Measurements from ENCODE around the gene RAB19. TPM values are rescaled to one million over a fixed set of nuclear protein-coding genes. Genes with fewer than 3 reads are reported as not detected.

Gene RAB19
- polyA plus RNA-seq, 1 donor from 2014 or later, result not detected

DNA sequence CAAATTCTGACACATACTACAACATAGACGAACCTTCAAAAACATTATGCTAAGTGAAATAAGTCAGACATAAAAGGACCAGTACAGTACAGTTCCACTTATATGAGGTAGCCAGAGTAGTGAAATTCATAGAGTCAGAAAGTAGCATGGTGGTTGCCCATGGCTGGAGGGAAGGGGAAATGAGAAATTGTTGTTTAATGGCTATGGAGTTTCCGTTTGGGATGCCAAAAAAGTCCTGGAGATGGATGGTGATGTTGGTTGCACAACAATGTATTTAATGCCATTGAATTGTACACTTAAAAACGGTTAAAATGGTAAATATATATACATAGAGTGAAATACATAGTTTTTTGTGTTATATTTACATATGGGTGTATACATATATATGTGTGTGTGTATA, 3.5 kb upstream of the RAB19 start:
- Histone ChIP-seq H3K4me3 (ENCODE audit: low read length) (no peak overlapping the region), H3K4me2 (ENCODE audit: low read length) (no peak overlapping the region), H4K20me1 (ENCODE audit: insufficient read depth) (no peaks in the 10 kb centered on the region), H3K27me3 (ENCODE audit: insufficient read depth, low read depth, low read length) (peaks cover 3% of the 10 kb centered on the region), H3K79me2 (replicated peaks; ENCODE audit: insufficient read depth, low read length) (peaks cover 19% of the 10 kb centered on the region), H3K27ac (ENCODE audit: low read length) (no peak overlapping the region), H3K9me2 (ENCODE audit: insufficient read depth, low read length) (no peaks in the 10 kb centered on the region), H3K9me3 (ENCODE audit: low read length) (no peaks in the 10 kb centered on the region), H3F3A (ENCODE audit: insufficient read depth, low read length, poor library complexity, severe bottlenecking) (no peaks in the 10 kb centered on the region), H3K36me3 (ENCODE audit: insufficient read depth, low read length) (no peaks in the 10 kb centered on the region), H2AFZ (ENCODE audit: low read depth, low read length) (no peak overlapping the region), H3K9ac (ENCODE audit: low read length) (no peak overlapping the region)
- TF ChIP-seq EZH2 (IDR thresholded peaks at IDR 0.05; ENCODE audit: borderline replicate concordance, insufficient read depth, low read length, poor library complexity, severe bottlenecking), result no peak
- TF ChIP-seq, protein P1, sequence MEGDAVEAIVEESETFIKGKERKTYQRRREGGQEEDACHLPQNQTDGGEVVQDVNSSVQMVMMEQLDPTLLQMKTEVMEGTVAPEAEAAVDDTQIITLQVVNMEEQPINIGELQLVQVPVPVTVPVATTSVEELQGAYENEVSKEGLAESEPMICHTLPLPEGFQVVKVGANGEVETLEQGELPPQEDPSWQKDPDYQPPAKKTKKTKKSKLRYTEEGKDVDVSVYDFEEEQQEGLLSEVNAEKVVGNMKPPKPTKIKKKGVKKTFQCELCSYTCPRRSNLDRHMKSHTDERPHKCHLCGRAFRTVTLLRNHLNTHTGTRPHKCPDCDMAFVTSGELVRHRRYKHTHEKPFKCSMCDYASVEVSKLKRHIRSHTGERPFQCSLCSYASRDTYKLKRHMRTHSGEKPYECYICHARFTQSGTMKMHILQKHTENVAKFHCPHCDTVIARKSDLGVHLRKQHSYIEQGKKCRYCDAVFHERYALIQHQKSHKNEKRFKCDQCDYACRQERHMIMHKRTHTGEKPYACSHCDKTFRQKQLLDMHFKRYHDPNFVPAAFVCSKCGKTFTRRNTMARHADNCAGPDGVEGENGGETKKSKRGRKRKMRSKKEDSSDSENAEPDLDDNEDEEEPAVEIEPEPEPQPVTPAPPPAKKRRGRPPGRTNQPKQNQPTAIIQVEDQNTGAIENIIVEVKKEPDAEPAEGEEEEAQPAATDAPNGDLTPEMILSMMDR (IDR thresholded peaks at IDR 0.05; ENCODE audit: poor library complexity, severe bottlenecking), result no peak
- TF ChIP-seq, protein P2, sequence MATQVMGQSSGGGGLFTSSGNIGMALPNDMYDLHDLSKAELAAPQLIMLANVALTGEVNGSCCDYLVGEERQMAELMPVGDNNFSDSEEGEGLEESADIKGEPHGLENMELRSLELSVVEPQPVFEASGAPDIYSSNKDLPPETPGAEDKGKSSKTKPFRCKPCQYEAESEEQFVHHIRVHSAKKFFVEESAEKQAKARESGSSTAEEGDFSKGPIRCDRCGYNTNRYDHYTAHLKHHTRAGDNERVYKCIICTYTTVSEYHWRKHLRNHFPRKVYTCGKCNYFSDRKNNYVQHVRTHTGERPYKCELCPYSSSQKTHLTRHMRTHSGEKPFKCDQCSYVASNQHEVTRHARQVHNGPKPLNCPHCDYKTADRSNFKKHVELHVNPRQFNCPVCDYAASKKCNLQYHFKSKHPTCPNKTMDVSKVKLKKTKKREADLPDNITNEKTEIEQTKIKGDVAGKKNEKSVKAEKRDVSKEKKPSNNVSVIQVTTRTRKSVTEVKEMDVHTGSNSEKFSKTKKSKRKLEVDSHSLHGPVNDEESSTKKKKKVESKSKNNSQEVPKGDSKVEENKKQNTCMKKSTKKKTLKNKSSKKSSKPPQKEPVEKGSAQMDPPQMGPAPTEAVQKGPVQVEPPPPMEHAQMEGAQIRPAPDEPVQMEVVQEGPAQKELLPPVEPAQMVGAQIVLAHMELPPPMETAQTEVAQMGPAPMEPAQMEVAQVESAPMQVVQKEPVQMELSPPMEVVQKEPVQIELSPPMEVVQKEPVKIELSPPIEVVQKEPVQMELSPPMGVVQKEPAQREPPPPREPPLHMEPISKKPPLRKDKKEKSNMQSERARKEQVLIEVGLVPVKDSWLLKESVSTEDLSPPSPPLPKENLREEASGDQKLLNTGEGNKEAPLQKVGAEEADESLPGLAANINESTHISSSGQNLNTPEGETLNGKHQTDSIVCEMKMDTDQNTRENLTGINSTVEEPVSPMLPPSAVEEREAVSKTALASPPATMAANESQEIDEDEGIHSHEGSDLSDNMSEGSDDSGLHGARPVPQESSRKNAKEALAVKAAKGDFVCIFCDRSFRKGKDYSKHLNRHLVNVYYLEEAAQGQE (IDR thresholded peaks at IDR 0.05; ENCODE audit: borderline replicate concordance), result no peak
- TF ChIP-seq TAF1 (IDR thresholded peaks at IDR 0.05; ENCODE audit: low read depth), result no peak
- TF ChIP-seq POLR2AphosphoS5 (IDR thresholded peaks at IDR 0.05), result no peak
- TF ChIP-seq RAD21 (conservative IDR thresholded peaks at IDR 0.05), result no peak
- no peak for TF ChIP-seq SMC3 (conservative IDR thresholded peaks at IDR 0.05; ENCODE audit: poor library complexity)
- TF ChIP-seq EP300 (conservative IDR thresholded peaks at IDR 0.05; ENCODE audit: poor library complexity, severe bottlenecking), result no peak
- no peak for TF ChIP-seq MXI1 (conservative IDR thresholded peaks at IDR 0.05; ENCODE audit: poor library complexity, severe bottlenecking)

DNA sequence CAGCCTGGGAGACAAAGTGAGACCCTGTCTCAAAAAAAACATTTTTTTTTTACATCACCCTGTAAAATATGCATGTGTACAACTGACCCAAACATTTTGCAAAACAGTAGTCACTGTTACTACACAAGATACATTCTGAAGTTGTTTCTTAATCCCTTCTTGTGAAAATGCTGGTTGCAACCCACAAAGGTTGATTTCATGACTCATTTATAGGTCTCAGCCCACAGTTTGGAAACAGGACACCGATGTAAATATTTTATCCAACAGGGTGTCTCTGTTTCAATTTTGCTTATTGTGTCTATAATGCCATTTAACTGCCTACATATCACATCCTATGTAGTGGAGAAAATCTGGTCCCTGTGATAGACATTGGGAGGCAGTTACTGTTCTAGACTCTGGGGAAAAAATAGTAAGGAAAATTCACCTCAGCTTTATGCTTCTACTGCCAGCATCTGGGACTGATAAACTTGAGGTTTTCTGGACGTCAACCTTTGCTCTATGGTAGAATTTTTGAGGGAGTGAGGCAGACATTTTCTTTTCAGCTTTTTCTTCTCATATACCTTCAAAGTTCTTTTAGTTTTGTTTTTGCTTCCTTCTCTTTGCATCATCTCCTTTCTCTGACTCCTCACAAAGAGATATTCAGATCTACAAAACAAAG, 1.6 kb upstream of the RAB19 start:
- Histone ChIP-seq H3K27me3 (ENCODE audit: insufficient read depth, low read depth, low read length) (peaks cover 3% of the 10 kb centered on the region), H3K79me2 (replicated peaks; ENCODE audit: insufficient read depth, low read length) (peaks cover 7% of the 10 kb centered on the region), H3K9me2 (ENCODE audit: insufficient read depth, low read length) (no peaks in the 10 kb centered on the region), H3K4me2 (ENCODE audit: low read length) (no peak overlapping the region), H3K9ac (ENCODE audit: low read length) (no peak overlapping the region), H3F3A (ENCODE audit: insufficient read depth, low read length, poor library complexity, severe bottlenecking) (no peaks in the 10 kb centered on the region), H3K9me3 (ENCODE audit: low read length) (no peaks in the 10 kb centered on the region), H2AFZ (ENCODE audit: low read depth, low read length) (no peak overlapping the region), H4K20me1 (ENCODE audit: insufficient read depth) (no peaks in the 10 kb centered on the region), H3K36me3 (ENCODE audit: insufficient read depth, low read length) (no peaks in the 10 kb centered on the region), H3K4me3 (ENCODE audit: low read length) (no peak overlapping the region), H3K27ac (ENCODE audit: low read length) (no peak overlapping the region)
- TF ChIP-seq, protein P1 (IDR thresholded peaks at IDR 0.05; ENCODE audit: poor library complexity, severe bottlenecking), result no peak
- TF ChIP-seq TAF1 (IDR thresholded peaks at IDR 0.05; ENCODE audit: low read depth) (no peak), EP300 (conservative IDR thresholded peaks at IDR 0.05; ENCODE audit: poor library complexity, severe bottlenecking) (no peak), MXI1 (conservative IDR thresholded peaks at IDR 0.05; ENCODE audit: poor library complexity, severe bottlenecking) (no peak), SMC3 (conservative IDR thresholded peaks at IDR 0.05; ENCODE audit: poor library complexity) (no peak), POLR2AphosphoS5 (IDR thresholded peaks at IDR 0.05) (no peak), EZH2 (IDR thresholded peaks at IDR 0.05; ENCODE audit: borderline replicate concordance, insufficient read depth, low read length, poor library complexity, severe bottlenecking) (no peak), RAD21 (conservative IDR thresholded peaks at IDR 0.05) (no peak)
- TF ChIP-seq, protein P2 (IDR thresholded peaks at IDR 0.05; ENCODE audit: borderline replicate concordance), result no peak
